Measurements from ENCODE around the gene TMC8. TPM values are rescaled to one million over a fixed set of nuclear protein-coding genes. Genes with fewer than 3 reads are reported as not detected.

TMC8 gene
- total RNA-seq, 4 donors from 2014 or later: 10.0 to 66.8 (median 22.5) TPM

DNA sequence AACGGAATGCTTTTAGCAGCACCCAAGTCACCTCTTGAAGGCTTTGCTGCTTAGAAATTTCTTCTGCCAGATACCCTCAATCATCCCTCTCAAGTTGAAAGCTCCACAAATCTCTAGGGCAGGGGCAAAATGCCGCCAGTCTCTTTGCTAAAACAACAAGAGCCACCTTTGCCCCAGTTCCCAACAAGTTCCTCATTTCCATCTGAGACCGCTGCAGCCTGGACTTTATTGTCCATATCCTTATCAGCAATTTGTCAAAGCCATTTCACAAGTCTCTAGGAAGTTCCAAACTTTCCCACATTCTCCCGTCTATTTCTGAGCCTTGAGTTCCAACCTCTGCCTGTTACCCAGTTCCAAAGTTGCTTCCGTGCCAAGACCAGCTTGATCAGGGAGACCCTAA, 29.5 kb upstream of the TMC8 start:
- no peaks in the 10 kb centered on the region for H3K27me3 ChIP-seq
- no peak overlapping the region for H3K27ac ChIP-seq
- H3K4me1 ChIP-seq: no peaks in the 10 kb centered on the region
- no peak for DNase-seq
- H3K9me3 ChIP-seq: no peaks in the 10 kb centered on the region
- no peak overlapping the region for H3K4me3 ChIP-seq
- TF ChIP-seq, protein P1, sequence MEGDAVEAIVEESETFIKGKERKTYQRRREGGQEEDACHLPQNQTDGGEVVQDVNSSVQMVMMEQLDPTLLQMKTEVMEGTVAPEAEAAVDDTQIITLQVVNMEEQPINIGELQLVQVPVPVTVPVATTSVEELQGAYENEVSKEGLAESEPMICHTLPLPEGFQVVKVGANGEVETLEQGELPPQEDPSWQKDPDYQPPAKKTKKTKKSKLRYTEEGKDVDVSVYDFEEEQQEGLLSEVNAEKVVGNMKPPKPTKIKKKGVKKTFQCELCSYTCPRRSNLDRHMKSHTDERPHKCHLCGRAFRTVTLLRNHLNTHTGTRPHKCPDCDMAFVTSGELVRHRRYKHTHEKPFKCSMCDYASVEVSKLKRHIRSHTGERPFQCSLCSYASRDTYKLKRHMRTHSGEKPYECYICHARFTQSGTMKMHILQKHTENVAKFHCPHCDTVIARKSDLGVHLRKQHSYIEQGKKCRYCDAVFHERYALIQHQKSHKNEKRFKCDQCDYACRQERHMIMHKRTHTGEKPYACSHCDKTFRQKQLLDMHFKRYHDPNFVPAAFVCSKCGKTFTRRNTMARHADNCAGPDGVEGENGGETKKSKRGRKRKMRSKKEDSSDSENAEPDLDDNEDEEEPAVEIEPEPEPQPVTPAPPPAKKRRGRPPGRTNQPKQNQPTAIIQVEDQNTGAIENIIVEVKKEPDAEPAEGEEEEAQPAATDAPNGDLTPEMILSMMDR (IDR thresholded peaks at IDR 0.05): no peak
- no peak for TF ChIP-seq POLR2A (IDR thresholded peaks at IDR 0.05)
- H3K36me3 ChIP-seq: peaks cover 0 to 65% (median 0%) of the 10 kb centered on the region in 3 donors

DNA sequence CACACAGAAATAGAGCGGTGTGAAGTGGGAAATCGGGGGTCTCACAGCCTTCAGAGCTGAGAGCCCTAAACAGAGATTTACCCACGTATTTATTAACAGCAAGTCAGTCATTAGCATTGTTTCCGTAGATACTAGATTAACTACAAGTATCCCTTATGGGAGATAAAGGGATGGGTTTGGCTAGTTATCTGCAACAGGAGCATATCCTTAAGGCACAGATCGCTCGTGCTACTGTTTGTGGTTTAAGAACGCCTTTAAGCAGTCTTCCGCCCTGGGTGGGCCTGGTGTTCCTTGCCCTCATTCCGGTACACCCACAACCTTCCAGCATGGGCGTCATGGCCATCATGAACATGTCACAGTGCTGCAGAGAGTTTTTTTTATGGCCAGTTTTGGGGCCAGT, 29.0 kb upstream of the TMC8 start:
- Histone ChIP-seq H3K27ac (no peak overlapping the region), H3K4me1 (no peaks in the 10 kb centered on the region), H3K36me3 (peaks cover 0 to 60% (median 0%) of the 10 kb centered on the region in 3 donors), H3K4me3 (no peak overlapping the region), H3K9me3 (no peaks in the 10 kb centered on the region), H3K27me3 (no peaks in the 10 kb centered on the region)
- TF ChIP-seq POLR2A (IDR thresholded peaks at IDR 0.05): no peak
- TF ChIP-seq, protein P1 (IDR thresholded peaks at IDR 0.05): no peak
- no peak for DNase-seq

DNA sequence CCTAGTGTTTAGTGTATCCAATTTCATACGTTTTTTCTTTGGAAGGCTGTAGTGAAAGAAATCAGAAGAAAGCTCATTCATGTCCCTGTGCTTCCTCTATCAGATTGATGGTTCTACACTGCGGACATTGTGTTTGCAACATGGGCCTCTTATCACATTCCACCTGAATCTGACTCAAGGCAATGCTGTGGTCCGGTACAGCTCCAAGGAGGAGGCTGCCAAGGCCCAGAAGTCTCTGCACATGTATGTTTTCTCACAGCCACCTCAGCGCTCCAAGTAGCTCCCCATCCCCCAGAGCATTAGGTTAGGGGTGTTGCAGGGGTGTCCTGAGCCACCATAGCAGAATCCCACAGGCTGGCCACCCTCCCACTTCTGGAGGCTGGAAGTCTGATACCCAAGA, 27.3 kb upstream of the TMC8 start:
- no peaks in the 10 kb centered on the region for H3K27me3 ChIP-seq
- H3K4me1 ChIP-seq: no peaks in the 10 kb centered on the region
- no peak overlapping the region for H3K27ac ChIP-seq
- H3K36me3 ChIP-seq: peaks cover 0 to 51% (median 0%) of the 10 kb centered on the region in 3 donors
- no peak for DNase-seq
- H3K4me3 ChIP-seq: no peak overlapping the region
- no peaks in the 10 kb centered on the region for H3K9me3 ChIP-seq
- TF ChIP-seq, protein P1 (IDR thresholded peaks at IDR 0.05): no peak
- no peak for TF ChIP-seq POLR2A (IDR thresholded peaks at IDR 0.05)

DNA sequence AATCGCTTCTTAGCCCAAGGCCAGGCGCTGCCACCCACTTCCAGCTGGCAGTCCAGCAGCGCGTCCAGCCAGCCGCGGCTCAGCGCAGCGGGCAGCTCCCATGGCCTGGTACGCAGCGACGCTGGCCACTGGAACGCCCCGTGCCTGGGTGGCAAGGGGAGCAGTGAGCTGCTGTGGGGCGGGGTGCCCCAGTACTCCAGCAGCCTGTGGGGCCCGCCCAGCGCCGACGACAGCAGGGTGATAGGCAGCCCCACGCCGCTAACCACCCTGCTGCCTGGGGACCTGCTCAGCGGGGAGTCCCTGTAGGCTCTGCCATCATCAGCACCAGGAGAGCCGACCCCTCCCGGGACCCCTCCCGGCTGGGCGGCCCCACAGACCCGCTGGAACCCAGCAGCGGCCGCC, 26.0 kb upstream of the TMC8 start:
- peaks cover 0 to 50% (median 0%) of the 10 kb centered on the region in 3 donors for H3K36me3 ChIP-seq
- DNase-seq: no peak

DNA sequence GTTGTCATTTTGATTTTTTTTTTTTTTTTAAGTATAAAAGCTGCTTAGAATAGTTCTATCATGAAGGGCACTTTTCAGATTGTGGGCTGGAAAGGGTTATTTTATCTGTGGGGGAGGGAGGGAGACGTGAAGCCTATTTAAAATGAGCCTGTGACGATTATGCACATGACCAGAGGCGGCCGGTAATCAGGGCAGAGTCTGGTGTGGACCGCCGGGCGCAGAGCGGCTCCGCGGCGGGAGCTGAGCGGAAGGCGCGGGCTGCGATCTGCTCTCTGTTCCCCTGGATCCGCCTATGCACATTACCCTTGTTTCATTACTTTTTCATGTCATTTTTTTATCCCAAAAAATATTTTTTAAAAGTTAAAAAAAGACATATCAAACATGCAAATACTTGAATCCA, 25.5 kb upstream of the TMC8 start:
- Histone ChIP-seq H3K36me3 (peaks cover 0 to 50% (median 0%) of the 10 kb centered on the region in 3 donors), H3K4me1 (no peaks in the 10 kb centered on the region), H3K4me3 (no peak overlapping the region), H3K27ac (no peak overlapping the region), H3K9me3 (no peaks in the 10 kb centered on the region), H3K27me3 (no peaks in the 10 kb centered on the region)
- no peak for DNase-seq
- TF ChIP-seq, protein P1 (IDR thresholded peaks at IDR 0.05): no peak

More for the DNA sequence above, 26.0 kb upstream of the TMC8 start:
- Histone ChIP-seq H3K4me3 (no peak overlapping the region), H3K9me3 (no peaks in the 10 kb centered on the region), H3K4me1 (no peaks in the 10 kb centered on the region), H3K27ac (no peak overlapping the region), H3K27me3 (no peaks in the 10 kb centered on the region)
- no peak for TF ChIP-seq POLR2A (IDR thresholded peaks at IDR 0.05)
- TF ChIP-seq, protein P1 (IDR thresholded peaks at IDR 0.05): no peak

DNA sequence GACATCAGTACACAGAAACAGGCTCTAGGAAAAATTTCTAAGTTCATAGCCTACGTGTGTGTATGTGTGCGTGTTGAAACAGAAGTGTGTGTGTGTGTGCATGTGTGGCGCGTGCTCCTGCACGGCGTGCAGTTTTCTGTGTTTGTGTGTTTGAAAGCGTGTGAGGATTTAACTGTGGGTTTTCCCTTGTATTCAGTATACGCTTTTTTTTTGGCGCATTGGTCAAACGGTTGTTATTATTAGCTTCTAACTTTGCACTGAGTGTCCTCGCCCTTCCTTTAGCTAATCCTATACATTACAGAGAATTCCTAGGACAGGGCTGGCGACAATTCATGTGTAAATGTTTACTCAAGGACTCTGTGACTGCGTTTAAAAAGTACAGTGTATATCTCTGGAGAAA, 25.0 kb upstream of the TMC8 start:
- Histone ChIP-seq H3K4me1 (no peaks in the 10 kb centered on the region), H3K36me3 (peaks cover 0 to 50% (median 0%) of the 10 kb centered on the region in 3 donors), H3K27ac (no peak overlapping the region), H3K4me3 (no peak overlapping the region), H3K9me3 (no peaks in the 10 kb centered on the region), H3K27me3 (no peaks in the 10 kb centered on the region)
- no peak for TF ChIP-seq POLR2A (IDR thresholded peaks at IDR 0.05)
- TF ChIP-seq, protein P1 (IDR thresholded peaks at IDR 0.05): no peak
- no peak for DNase-seq

All from Peyer's patch (tissue), 4 donors.